NB4 (cell line): ENCODE data around the gene S100A11.

ENCODE experiments used
- TF ChIP-seq, protein P1 (sequence below): IDR thresholded peaks from one replicate; pipeline ENCODE4 v1.5.1; 2012; ENCODE audit warnings: low read depth, low read length
- TF ChIP-seq, protein P2 (sequence below): IDR thresholded peaks from 2 replicates; pipeline ENCODE4 v1.6.1; 2011; ENCODE audit warnings: low read depth, low read length

DNA sequence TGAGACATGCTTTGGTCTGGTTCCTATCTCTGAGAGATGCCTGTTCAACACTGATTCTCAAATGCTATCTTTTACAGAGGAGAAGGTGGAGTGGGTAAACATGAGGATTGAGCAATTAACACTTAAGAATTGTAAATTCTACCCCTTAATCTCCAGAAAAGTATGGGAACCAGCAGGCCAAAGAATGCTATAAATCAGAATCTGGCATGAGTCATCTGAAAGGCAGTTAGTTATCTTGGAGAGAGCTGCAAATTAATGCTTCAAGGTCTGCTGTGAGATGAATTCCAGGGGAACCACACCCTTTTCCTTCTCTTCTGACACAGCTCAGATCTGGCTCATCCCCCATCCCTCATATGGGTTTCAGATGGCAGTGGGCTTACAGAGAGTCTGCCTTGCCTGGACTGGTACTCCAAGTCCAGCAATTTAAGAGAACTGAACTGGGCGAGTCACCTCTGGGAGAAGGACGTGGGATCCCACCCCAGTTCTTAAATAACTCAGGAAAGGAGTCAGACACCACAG, 48.3 kb downstream of the S100A11 start:
- TF ChIP-seq, protein P1, sequence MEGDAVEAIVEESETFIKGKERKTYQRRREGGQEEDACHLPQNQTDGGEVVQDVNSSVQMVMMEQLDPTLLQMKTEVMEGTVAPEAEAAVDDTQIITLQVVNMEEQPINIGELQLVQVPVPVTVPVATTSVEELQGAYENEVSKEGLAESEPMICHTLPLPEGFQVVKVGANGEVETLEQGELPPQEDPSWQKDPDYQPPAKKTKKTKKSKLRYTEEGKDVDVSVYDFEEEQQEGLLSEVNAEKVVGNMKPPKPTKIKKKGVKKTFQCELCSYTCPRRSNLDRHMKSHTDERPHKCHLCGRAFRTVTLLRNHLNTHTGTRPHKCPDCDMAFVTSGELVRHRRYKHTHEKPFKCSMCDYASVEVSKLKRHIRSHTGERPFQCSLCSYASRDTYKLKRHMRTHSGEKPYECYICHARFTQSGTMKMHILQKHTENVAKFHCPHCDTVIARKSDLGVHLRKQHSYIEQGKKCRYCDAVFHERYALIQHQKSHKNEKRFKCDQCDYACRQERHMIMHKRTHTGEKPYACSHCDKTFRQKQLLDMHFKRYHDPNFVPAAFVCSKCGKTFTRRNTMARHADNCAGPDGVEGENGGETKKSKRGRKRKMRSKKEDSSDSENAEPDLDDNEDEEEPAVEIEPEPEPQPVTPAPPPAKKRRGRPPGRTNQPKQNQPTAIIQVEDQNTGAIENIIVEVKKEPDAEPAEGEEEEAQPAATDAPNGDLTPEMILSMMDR, result no peak
- TF ChIP-seq, protein P2, sequence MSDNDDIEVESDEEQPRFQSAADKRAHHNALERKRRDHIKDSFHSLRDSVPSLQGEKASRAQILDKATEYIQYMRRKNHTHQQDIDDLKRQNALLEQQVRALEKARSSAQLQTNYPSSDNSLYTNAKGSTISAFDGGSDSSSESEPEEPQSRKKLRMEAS, result no peak
